HepG2 (cell line): Measurements from ENCODE around the gene VPS11. TPM values are rescaled to one million over a fixed set of nuclear protein-coding genes. Genes with fewer than 3 reads are reported as not detected.
A peak's percentile ranks its signal among the peaks of the same experiment; 100 is the strongest.

Source experiments
- ARNT2 ChIP-seq: sonication (generic); formaldehyde crosslinking; IDR thresholded peaks from 2 replicates; pipeline ENCODE4 v1.8.0; 2022; ENCODE audit warnings: mild to moderate bottlenecking, low read depth, missing genetic modification reagents, moderate library complexity
- ETV5 ChIP-seq: IDR thresholded peaks from 2 replicates; pipeline ENCODE4 v1.6.1; 2018; ENCODE audit warnings: missing biosample characterization, missing genetic modification reagents, inconsistent platforms, borderline replicate concordance
- JDP2 ChIP-seq: sonication (generic); formaldehyde crosslinking; IDR thresholded peaks from 2 replicates; pipeline ENCODE4 v1.8.1; 2022; ENCODE audit warnings: missing genetic modification reagents, borderline replicate concordance
- KAT7 ChIP-seq: IDR thresholded peaks from 2 replicates; pipeline ENCODE4 v1.6.1; 2018; ENCODE audit warnings: borderline replicate concordance, missing compliant biosample characterization
- KDM5B ChIP-seq: sonication (generic); formaldehyde crosslinking; IDR thresholded peaks from 2 replicates; pipeline ENCODE4 v1.4.0; 2020; ENCODE audit warnings: missing genetic modification reagents, mild to moderate bottlenecking, borderline replicate concordance
- KDM6A ChIP-seq: IDR thresholded peaks from 2 replicates; pipeline ENCODE4 v1.6.1; 2016; ENCODE audit warnings: low read depth
- MTERF4 ChIP-seq: sonication (generic); formaldehyde crosslinking; IDR thresholded peaks from 2 replicates; pipeline ENCODE4 v1.8.0; 2023; ENCODE audit warnings: mild to moderate bottlenecking, missing genetic modification reagents
- PCBP2 ChIP-seq: fragments of 200-400 bp; formaldehyde crosslinking; optimal IDR thresholded peaks from 2 replicates; pipeline ENCODE3; 2018; ENCODE audit warnings: low read length, low read depth; ENCODE audit not compliant: poor library complexity, severe bottlenecking
- PRDM10 ChIP-seq: sonication (generic); formaldehyde crosslinking; IDR thresholded peaks from 2 replicates; pipeline ENCODE4 v1.4.0; 2020; ENCODE audit warnings: low read depth, missing genetic modification reagents
- RAD51 ChIP-seq: fragments of 450-650 bp; IDR thresholded peaks from 2 replicates; pipeline ENCODE4 v1.6.1; 2016; ENCODE audit warnings: borderline replicate concordance
- TBL1XR1 ChIP-seq: fragments of 150-350 bp; IDR thresholded peaks from 2 replicates; pipeline ENCODE4 v1.6.1; 2014; ENCODE audit warnings: borderline replicate concordance, low read length; ENCODE audit not compliant: partially characterized antibody
- THYN1 ChIP-seq: sonication (generic); formaldehyde crosslinking; IDR thresholded peaks from 2 replicates; pipeline ENCODE4 v1.8.1; 2023; ENCODE audit warnings: low read depth, mild to moderate bottlenecking, moderate library complexity, missing genetic modification reagents, borderline replicate concordance
- YY1 ChIP-seq: IDR thresholded peaks from 2 replicates; pipeline ENCODE4 v1.6.1; 2011; ENCODE audit warnings: low read length, low read depth, moderate library complexity, mild to moderate bottlenecking; ENCODE audit not compliant: insufficient read depth, insufficient replicate concordance
- ZFP36L2 ChIP-seq: sonication (generic); formaldehyde crosslinking; IDR thresholded peaks from 2 replicates; pipeline ENCODE4 v1.4.0; 2020; ENCODE audit warnings: missing genetic modification reagents
- ZSCAN9 ChIP-seq: IDR thresholded peaks from 2 replicates; pipeline ENCODE4 v1.6.1; 2016; ENCODE audit warnings: borderline replicate concordance
- polyA plus RNA-seq, 8 experiments: library from polyadenylated mRNA; depleted of rRNA in 3 of 8; stranded (reverse) in 7 of 8; unstranded in 1 of 8; fragments of >200 nt; fragmentation: Illumina TruSeq in 4 of 8; extraction: Trizol in 4 of 8; gene quantifications; 2 replicates each; pipeline versions ENCODE4 v1.2.1 to v1.2.3, GENCODE V29; 2011 to 2016; ENCODE audit warnings: low read depth in 4 of 8, missing spikeins in 1 of 8, mixed read lengths in 1 of 8; ENCODE audit not compliant: insufficient read depth in 1 of 8
- total RNA-seq, 5 experiments: library from RNA; depleted of rRNA; stranded (reverse); fragments of >200 nt; fragmentation: Illumina TruSeq; extraction: Trizol; gene quantifications; 2 replicates each; pipeline ENCODE4 v1.2.3, GENCODE V29; 2016; ENCODE audit warnings: low read depth in 1 of 5
- TF ChIP-seq, protein P1 (sequence below): sonication (generic); formaldehyde crosslinking; IDR thresholded peaks from 2 replicates; pipeline ENCODE4 v1.5.0; 2020; ENCODE audit warnings: mild to moderate bottlenecking, low read depth, missing genetic modification reagents, borderline replicate concordance
- TF ChIP-seq, protein P2 (sequence below): sonication (generic); formaldehyde crosslinking; IDR thresholded peaks from 2 replicates; pipeline ENCODE4 v1.5.0; 2020; ENCODE audit warnings: mild to moderate bottlenecking, missing genetic modification reagents, borderline replicate concordance

The VPS11 gene
- total and polyA plus RNA-seq, 2 of the 13 experiments (the other 11 are each of a cell fraction or from before 2014, with no cell fraction given) = 13.7 to 21.6 TPM

DNA sequence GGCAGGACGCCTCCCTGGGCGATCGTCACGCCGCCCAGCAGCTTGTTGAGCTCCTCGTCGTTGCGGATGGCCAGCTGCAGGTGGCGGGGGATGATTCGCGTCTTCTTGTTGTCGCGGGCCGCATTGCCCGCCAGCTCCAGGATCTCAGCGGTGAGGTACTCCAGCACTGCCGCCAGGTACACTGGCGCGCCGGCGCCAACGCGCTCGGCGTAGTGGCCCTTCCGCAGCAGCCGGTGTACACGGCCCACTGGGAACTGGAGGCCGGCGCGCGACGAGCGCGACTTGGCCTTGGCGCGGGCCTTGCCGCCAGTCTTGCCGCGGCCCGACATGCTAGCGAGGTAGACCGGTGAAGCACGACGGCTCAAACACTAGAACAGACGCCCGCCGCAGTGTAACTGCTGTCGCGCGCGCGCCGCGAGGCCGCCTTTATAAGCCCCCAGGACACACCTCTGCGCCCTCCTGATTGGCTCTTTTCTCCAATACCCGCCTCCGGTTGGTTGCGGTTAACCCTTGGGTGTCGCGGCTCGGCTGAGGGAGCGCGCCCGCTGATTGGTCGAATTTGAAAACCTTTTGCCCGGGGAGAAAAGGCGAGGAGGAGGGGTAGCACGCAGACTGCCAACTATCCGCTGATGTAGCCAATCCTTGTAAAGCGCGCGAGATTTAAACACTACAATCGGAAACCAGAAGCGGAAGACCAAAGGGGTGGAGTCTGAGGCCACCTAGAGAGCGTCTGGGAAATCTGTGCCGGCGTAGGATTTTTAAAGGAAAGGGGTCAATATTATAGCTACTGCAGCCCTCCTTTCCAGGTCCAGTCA, 27.7 kb downstream of the VPS11 start (continued):
- TF ChIP-seq, protein P1, sequence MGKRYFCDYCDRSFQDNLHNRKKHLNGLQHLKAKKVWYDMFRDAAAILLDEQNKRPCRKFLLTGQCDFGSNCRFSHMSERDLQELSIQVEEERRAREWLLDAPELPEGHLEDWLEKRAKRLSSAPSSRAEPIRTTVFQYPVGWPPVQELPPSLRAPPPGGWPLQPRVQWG (CRISPR knock-in tag) = no peak
- peak; percentile 68 for TF ChIP-seq YY1
- peak; percentile 92 for TF ChIP-seq KDM5B (CRISPR knock-in tag)
- TF ChIP-seq PCBP2 = no peak
- TF ChIP-seq ARNT2 (CRISPR knock-in tag) = peak; percentile 96
- TF ChIP-seq PRDM10 = peak; percentile 47; the same call in 1 of the 2 replicates
- peak; percentile 21; the same call in 1 of the 2 replicates for TF ChIP-seq KAT7
- TF ChIP-seq, protein P2, sequence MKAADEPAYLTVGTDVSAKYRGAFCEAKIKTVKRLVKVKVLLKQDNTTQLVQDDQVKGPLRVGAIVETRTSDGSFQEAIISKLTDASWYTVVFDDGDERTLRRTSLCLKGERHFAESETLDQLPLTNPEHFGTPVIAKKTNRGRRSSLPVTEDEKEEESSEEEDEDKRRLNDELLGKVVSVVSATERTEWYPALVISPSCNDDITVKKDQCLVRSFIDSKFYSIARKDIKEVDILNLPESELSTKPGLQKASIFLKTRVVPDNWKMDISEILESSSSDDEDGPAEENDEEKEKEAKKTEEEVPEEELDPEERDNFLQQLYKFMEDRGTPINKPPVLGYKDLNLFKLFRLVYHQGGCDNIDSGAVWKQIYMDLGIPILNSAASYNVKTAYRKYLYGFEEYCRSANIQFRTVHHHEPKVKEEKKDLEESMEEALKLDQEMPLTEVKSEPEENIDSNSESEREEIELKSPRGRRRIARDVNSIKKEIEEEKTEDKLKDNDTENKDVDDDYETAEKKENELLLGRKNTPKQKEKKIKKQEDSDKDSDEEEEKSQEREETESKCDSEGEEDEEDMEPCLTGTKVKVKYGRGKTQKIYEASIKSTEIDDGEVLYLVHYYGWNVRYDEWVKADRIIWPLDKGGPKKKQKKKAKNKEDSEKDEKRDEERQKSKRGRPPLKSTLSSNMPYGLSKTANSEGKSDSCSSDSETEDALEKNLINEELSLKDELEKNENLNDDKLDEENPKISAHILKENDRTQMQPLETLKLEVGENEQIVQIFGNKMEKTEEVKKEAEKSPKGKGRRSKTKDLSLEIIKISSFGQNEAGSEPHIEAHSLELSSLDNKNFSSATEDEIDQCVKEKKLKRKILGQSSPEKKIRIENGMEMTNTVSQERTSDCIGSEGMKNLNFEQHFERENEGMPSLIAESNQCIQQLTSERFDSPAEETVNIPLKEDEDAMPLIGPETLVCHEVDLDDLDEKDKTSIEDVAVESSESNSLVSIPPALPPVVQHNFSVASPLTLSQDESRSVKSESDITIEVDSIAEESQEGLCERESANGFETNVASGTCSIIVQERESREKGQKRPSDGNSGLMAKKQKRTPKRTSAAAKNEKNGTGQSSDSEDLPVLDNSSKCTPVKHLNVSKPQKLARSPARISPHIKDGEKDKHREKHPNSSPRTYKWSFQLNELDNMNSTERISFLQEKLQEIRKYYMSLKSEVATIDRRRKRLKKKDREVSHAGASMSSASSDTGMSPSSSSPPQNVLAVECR = peak; percentile 97
- TF ChIP-seq ZSCAN9 = no peak
- no peak; the same call in 1 of the 2 replicates for TF ChIP-seq THYN1 (CRISPR knock-in tag)
- TF ChIP-seq RAD51 = no peak
- TF ChIP-seq MTERF4 (CRISPR knock-in tag) = no peak; the same call in 1 of the 2 replicates
- TF ChIP-seq KDM6A (CRISPR knock-in tag) = no peak
- no peak for TF ChIP-seq ZFP36L2
- peak; percentile 41 for TF ChIP-seq ETV5 (CRISPR knock-in tag)
- no peak; the same call in 1 of the 2 replicates for TF ChIP-seq JDP2 (CRISPR knock-in tag)
- TF ChIP-seq TBL1XR1 = no peak
